GM19438 (cell line): Measurements from ENCODE around the gene BRD9.
"Not testable (repeated sequence)": the region's sequence is repeated elsewhere in the genome, so short reads cannot be mapped to it uniquely, and the experiment has no call there.

ENCODE experiments used
- ATAC-seq: cut with Tn5 transposase; IDR thresholded peaks from one replicate; pipeline ENCODE4 v1.9.1; 2021; ENCODE audit warnings: low read depth; ENCODE audit not compliant: unreplicated experiment

The BRD9 gene

GRCh38 chr5:892394-893136 is at the start of gene BRD9, which contains the start of gene TRIP13:
Gene BRD9 (minus strand): TSS chr5:892801. CDS start chr5:892657, 144 bp downstream.
Gene TRIP13 (plus strand): TSS chr5:892884. CDS start chr5:892999, 115 bp downstream.
- peak; percentile 91 for ATAC-seq

DNA sequence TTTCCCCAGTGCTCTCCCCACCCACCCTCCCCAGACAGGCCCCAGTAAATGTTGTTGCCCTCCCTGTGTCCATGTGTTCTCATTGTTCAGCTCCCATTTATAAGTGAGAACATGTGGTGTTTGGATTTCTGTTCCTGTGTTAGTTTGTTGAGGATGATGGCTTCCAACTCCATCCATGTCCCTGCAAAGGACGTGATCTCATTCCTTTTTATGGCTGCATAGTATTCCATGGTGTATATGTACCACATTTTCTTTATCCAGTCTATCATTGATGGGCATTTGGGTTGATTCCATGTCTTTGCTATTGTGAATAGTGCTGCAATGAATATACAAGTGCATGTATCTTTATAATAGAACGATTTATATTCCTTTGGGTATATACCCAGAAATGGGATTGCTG is 48.1 kb upstream of the BRD9 start:
- not testable (repeated sequence) for ATAC-seq

DNA sequence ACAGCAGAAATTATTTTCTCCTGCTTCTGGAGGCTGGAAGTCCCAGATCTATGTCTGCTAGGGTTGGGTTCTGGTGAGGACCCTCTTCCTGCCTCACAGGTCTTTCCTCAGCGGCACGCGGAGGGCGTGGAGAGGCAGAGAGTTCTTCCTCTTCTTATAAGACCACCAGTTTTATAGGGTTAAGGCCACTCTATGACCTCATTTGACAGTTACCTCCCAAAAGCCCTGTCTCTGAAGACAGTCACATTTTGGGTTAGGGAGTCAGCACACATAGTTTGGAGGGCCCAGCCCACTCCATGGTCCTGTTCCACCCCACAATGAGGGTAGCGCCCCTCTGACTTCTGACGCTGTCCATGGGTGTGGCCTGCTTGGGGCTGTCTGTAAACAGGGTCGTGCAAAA is 46.8 kb upstream of the BRD9 start:
- no peak for ATAC-seq

DNA sequence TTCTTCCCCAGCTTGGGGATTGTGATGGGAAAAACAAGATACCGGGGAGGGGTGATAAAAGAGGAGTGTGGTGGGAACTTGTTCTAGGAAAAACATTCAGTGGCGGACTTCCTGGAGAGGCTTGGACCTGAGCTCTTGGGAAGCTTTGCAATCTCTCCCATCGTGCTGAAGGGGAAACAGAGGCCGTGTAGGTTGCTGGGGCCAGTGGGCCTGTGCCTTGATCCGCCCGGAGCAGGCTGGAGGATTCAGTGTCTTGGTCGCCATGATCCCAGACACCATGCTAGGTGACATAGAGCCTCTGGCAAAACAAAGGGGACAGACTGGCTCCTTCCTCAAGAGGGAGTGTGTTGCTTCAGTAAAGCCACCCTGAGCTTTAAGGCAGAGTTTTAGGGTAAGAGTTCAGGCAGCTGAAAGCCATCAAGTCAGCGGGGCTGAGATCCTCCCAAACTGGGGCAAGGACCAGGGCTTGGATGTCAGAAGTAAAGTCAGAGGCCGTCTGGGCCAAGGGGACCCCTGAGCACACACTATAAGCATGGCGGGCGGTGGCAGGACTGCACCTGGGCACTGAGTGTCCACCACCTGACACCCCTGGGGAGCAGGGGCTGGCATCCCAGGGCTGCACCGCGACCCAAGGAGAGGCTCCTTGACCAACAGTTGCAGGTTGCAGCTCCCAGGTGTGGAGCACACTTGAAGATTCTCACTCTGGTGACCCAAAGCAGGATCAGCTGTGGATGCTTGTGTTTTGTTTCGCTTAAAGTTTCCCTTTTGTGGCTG is 44.7 kb upstream of the BRD9 start:
- ATAC-seq = no peak

DNA sequence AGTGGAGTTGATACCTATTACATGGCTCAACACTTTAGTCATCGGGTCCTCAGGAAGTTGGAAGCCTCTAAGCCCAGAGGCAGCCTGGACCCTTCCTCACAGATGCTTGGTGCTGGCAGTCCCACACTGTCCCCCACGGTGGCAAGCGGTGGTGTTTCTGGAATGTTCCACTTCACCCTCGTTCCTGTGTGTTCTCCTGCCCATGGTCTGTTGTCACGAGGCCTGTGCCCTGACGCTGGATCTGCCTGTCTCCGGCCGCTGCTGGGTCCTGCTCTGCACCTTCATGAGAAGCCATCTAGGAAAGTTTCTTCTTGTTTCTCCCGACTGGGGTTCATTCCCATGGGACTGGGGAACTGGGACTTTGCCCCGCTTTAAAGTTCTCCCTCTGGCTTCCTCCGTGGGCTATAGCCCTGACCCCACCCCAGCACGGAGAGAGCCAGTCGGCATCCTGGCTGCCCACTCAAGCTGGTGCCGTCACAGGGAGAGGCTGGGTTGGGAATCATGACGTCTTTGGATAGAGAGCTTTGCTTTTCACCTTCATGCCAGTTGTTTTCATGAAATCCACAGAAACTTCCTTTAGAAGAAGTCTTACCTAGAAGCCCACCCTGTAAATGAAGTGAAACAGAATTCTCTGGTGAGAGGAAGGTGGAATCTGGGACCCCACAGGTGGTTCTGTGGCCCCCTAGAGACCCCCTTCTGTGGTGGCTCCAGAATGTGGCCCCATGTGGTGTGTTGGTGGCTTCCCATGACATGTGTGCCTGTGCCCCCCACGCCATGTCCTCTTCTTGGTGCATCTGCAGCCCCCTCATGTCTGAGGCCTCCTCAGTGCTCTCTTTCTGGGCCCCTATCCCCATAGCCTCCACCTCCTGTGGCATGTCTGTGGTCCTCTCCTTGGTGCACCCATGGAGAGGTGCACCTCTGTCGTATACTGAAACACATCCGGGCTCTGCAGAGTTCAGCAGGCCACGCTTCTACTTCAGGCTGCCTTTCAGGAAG is 43.8 kb upstream of the BRD9 start:
- ATAC-seq = no peak

GRCh38 chr5:935510-936084 is 43.0 kb upstream of the BRD9 start:
- ATAC-seq = no peak

GRCh38 chr5:934381-934967 is 41.9 kb upstream of the BRD9 start:
- not testable (repeated sequence) for ATAC-seq

DNA sequence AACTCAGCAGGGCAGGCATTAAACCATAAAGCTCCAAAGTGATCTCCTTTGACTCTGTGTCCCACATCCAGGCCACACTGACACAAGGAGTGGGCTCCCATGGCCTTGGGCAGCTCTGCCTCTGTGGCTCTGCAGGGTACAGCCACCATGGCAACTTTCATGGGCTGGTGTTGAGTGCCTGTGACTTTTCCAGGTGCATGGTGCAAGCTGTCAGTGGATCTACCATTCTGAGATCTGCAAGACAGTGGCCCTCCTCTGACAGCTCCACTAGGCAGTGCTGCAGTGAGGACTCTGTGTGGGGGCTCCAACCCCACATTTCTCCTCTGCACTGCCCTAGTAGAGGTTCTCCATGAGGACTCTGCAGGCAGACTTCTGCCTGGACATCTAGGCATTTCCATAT is 41.4 kb upstream of the BRD9 start:
- ATAC-seq = not testable (repeated sequence)

- ATAC-seq = no peak
Observed at GRCh38 chr5:933251-933861, 40.8 kb upstream of the BRD9 start.

DNA sequence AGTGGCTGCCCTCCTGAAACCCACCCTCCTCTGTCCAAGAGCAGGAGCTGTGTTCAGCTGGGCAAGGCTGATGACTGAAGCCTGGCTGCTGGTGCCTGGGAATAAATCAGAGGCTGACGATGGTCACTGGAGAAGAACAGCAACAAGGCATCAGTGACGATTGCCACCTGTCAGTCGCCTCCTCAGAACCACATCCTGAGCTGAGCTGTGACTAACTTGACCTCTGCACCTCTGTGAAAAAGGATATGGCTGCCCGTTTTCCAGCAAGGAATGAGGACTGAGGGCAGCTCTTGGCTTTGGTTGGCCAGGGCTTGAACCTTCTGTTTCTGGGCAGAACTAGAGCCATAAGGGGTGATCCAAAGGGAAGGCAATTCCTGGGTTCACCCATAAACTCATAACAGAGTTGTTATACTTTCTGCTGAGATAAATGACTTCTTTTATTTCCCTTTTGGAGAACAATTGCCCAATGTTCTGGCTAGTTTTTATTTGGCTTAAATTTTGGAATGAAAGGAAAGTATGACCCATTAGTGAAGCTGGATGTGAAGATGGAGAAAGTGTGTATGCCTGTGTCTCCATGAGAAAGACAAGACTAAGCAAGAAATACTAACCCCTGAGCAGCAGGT is 40.1 kb upstream of the BRD9 start:
- no peak for ATAC-seq

GRCh38 chr5:932151-932627 is 39.6 kb upstream of the BRD9 start:
- ATAC-seq = no peak

DNA sequence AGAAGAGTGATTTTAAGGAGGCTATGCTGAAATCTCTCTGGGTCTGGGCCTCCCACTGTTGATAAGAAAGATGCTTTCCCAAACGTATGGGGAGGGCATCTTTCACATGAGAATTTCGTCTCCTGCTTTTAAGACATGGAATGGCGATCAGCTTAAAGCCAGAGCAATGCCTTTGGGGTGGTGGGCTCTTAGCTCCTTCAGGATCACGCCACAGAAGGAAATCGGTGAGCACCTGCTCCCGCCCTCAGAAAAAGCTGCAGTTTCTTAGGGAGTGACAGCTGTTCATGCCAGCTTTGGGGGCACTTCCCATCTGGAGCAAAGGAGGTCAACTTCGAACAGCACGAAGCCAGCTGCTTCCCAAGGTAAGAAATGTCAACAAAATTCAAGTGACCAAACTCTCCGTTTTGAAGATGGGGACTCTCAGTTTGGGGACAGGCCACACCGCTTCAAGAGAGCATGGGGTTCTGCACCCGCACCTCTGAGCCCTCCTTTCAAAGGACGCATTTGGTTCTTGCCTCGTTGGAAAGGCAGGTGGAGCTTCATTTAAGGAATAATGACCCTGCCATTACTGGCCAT is 39.1 kb upstream of the BRD9 start:
- ATAC-seq = no peak

GRCh38 chr5:930866-931265 is 38.3 kb upstream of the BRD9 start:
- ATAC-seq = no peak

- ATAC-seq = no peak
Observed at GRCh38 chr5:929596-929995, 37.0 kb upstream of the BRD9 start.

- ATAC-seq = not testable (repeated sequence)
Observed at GRCh38 chr5:929182-929581, 36.6 kb upstream of the BRD9 start.

- no peak for ATAC-seq
Observed at GRCh38 chr5:927172-928015, 34.8 kb upstream of the BRD9 start.

DNA sequence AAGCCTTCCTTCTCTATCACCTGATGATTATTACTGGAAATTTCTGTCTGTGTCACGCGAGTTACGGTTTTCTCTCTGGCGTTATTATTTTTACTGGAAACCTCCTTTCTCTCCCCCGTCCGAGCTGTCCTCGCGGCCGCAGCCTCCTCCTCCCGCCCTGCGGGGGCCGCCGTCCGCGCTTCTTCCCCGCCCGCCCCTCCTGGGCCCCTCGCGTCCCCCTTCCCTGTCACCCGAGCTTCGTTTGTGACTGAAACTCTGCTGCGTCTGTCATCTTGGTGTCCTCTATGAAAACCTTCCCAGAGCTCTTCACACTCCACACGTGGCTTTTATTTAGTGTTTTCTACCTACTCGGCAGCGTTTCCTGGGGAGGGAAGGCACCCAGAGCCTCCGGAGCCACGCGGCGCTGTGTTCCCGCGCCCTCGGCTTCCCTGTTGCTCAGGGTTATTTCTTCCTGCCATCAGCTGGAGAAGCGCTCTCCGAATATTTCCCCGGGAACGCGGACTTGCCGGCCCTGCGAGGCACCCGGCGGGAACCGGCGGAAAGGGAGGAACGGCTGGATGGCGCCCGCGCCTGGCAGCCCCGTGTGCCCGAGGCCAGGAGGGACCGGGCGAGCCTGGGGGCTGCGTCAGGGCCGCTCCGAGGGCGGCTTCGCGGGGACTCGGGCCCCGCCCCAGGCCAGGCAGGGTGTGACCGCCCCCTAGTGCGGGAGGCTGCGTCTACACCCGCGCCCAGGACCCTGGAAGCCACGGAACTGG is 34.0 kb upstream of the BRD9 start:
- ATAC-seq = no peak
